Measurements from ENCODE around the gene EID3.
"Not testable (repeated sequence)": the region's sequence is repeated elsewhere in the genome, so short reads cannot be mapped to it uniquely, and the experiment has no call there.

The EID3 gene

GRCh38 chr12:104290855-104291254, 12.7 kb upstream of the EID3 start:
- DNase-seq, result no peak

GRCh38 chr12:104291867-104292524, 11.5 kb upstream of the EID3 start:
- DNase-seq, result peak; percentile 82

GRCh38 chr12:104292872-104293794, 10.4 kb upstream of the EID3 start:
- no peak for DNase-seq

- not testable (repeated sequence) for DNase-seq
Measured at GRCh38 chr12:104294158-104294859, 9.2 kb upstream of the EID3 start.

GRCh38 chr12:104294927-104295668, 8.4 kb upstream of the EID3 start:
- DNase-seq, result no peak

GRCh38 chr12:104295954-104296353, 7.6 kb upstream of the EID3 start:
- DNase-seq, result no peak

- no peak for DNase-seq
Measured at GRCh38 chr12:104296718-104297117, 6.8 kb upstream of the EID3 start.

- no peak for DNase-seq
Measured at GRCh38 chr12:104297477-104298113, 5.9 kb upstream of the EID3 start.

GRCh38 chr12:104299842-104300481, 3.6 kb upstream of the EID3 start:
- DNase-seq, result no peak

GRCh38 chr12:104304261-104305009, 896 bp downstream of the EID3 start:
- no peak for DNase-seq

- no peak for DNase-seq
Measured at GRCh38 chr12:104305349-104305748, 1.8 kb downstream of the EID3 start.

- DNase-seq, result no peak
Measured at GRCh38 chr12:104306376-104306775, 2.8 kb downstream of the EID3 start.

GRCh38 chr12:104306943-104307654, 3.6 kb downstream of the EID3 start:
- DNase-seq, result no peak

- DNase-seq, result no peak
Measured at GRCh38 chr12:104307655-104308000, 4.1 kb downstream of the EID3 start.

- DNase-seq, result no peak
Measured at GRCh38 chr12:104309446-104309993, 6.0 kb downstream of the EID3 start.

- DNase-seq, result no peak
Measured at GRCh38 chr12:104310751-104311633, 7.5 kb downstream of the EID3 start.

- no peak for DNase-seq
Measured at GRCh38 chr12:104312202-104312601, 8.7 kb downstream of the EID3 start.

- DNase-seq, result no peak
Measured at GRCh38 chr12:104312654-104313053, 9.1 kb downstream of the EID3 start.

All from NCI-H2171 treated with DMSO at 0.1 percent for 48 hours (cell line).